Measurements from ENCODE around the gene REG3G. TPM values are rescaled to one million over a fixed set of nuclear protein-coding genes. Genes with fewer than 3 reads are reported as not detected.

Gene REG3G
- total RNA-seq = not detected

GRCh38 chr2:79025421-79025820 lies at the start of gene REG3G:
Gene REG3G (plus strand): TSS chr2:79025702. CDS start chr2:79026094, 392 bp downstream.
- no peak within 1 kb of the TSS for H3K27ac Mint-ChIP-seq
- H3K27me3 Mint-ChIP-seq = no peaks in the 10 kb centered on the region
- DNase-seq = no peak
- no peaks in the 10 kb centered on the region for H3K4me1 Mint-ChIP-seq
- CTCF ChIA-PET = no interaction called here
- H3K9me3 Mint-ChIP-seq = peaks cover 5% of the 10 kb centered on the region
- POLR2A ChIA-PET = no interaction called here
- H3K36me3 Mint-ChIP-seq (ENCODE audit: low read depth) = no peaks in the 10 kb centered on the region
- no peak within 1 kb of the TSS for H3K4me3 Mint-ChIP-seq

DNA sequence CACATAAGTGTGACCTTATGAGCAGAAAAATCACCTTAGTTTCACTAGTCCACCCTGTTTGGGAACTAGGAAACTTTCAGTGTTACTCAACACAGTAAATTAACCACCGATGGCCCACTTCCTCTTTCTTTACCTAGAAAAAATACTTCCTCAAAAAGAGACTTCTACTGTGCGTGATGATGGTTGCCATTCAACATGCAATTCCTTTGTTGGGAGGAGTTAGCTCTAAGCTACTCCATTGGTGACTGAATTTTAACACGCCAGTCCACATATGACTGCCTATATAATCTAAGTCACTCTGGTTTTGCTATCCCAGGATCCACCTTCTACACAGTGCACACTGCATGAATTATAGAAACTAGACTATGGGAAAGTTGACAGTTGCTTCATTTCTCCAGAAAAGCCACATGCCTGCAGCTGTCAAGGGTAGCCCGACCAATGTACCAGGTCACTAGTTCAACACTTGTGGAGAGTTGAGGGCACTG lies 47.8 kb upstream of the REG3G start:
- H3K4me1 Mint-ChIP-seq = no peaks in the 10 kb centered on the region
- POLR2A ChIA-PET = no interaction called here
- no peak overlapping the region for H3K27ac Mint-ChIP-seq
- DNase-seq = no peak
- no peak overlapping the region for H3K4me3 Mint-ChIP-seq
- CTCF ChIA-PET = no interaction called here
- no peaks in the 10 kb centered on the region for H3K9me3 Mint-ChIP-seq
- H3K27me3 Mint-ChIP-seq = no peaks in the 10 kb centered on the region
- no peaks in the 10 kb centered on the region for H3K36me3 Mint-ChIP-seq (ENCODE audit: low read depth)

DNA sequence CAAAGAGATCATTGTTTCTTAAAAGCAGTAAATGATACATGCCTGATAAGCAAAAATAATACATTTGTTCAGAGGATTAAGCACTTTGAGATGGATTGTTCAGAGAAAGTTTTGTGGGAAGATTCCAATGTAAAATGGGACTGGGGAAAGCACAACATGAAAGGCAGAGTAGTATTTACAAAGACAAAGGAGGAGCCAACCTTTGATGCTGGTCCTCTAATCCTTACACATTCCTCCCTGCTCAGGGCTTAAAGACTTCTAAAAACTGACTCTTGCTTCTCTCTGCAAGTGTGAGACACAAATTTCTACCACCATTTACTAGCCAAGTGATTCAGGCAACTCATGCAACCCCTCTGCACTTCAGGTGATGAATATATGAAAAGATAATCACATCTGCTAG lies 47.2 kb upstream of the REG3G start:
- Mint-ChIP-seq H3K27ac (no peak overlapping the region), H3K9me3 (no peaks in the 10 kb centered on the region), H3K36me3 (ENCODE audit: low read depth) (no peaks in the 10 kb centered on the region), H3K4me3 (no peak overlapping the region), H3K4me1 (no peaks in the 10 kb centered on the region), H3K27me3 (no peaks in the 10 kb centered on the region)
- no peak for DNase-seq
- ChIA-PET POLR2A (no interaction called here), CTCF (no interaction called here)

GRCh38 chr2:78979380-78980151 lies 45.9 kb upstream of the REG3G start:
- peak; percentile 26 for DNase-seq
- Mint-ChIP-seq H3K4me1 (no peaks in the 10 kb centered on the region), H3K4me3 (no peak overlapping the region), H3K36me3 (ENCODE audit: low read depth) (no peaks in the 10 kb centered on the region), H3K27ac (no peak overlapping the region), H3K27me3 (no peaks in the 10 kb centered on the region), H3K9me3 (no peaks in the 10 kb centered on the region)
- ChIA-PET POLR2A (no interaction called here), CTCF (interaction anchor here (0.7 kb wide), 1 partner anchor 968 kb away, joined by 4 read pairs; no protein-coding TSS in a partner anchor)

- H3K4me1 Mint-ChIP-seq = no peaks in the 10 kb centered on the region
- ChIA-PET CTCF (interaction anchor here (1.3 kb wide), 1 partner anchor 11 kb away, joined by 3 read pairs; no protein-coding TSS in a partner anchor), POLR2A (no interaction called here)
- no peaks in the 10 kb centered on the region for H3K9me3 Mint-ChIP-seq
- no peak overlapping the region for H3K27ac Mint-ChIP-seq
- no peaks in the 10 kb centered on the region for H3K27me3 Mint-ChIP-seq
- H3K36me3 Mint-ChIP-seq (ENCODE audit: low read depth) = no peaks in the 10 kb centered on the region
- H3K4me3 Mint-ChIP-seq = no peak overlapping the region
- no peak for DNase-seq
These were observed 45.4 kb upstream of the REG3G start for GRCh38 chr2:78980152-78980465.

GRCh38 chr2:78980871-78981270 lies 44.6 kb upstream of the REG3G start:
- Mint-ChIP-seq H3K4me1 (no peaks in the 10 kb centered on the region), H3K4me3 (no peak overlapping the region), H3K36me3 (ENCODE audit: low read depth) (no peaks in the 10 kb centered on the region), H3K27me3 (no peaks in the 10 kb centered on the region), H3K9me3 (no peaks in the 10 kb centered on the region), H3K27ac (no peak overlapping the region)
- ChIA-PET CTCF (interaction anchor here (1.3 kb wide), 1 partner anchor 11 kb away, joined by 3 read pairs; no protein-coding TSS in a partner anchor), POLR2A (no interaction called here)
- DNase-seq = no peak

DNA sequence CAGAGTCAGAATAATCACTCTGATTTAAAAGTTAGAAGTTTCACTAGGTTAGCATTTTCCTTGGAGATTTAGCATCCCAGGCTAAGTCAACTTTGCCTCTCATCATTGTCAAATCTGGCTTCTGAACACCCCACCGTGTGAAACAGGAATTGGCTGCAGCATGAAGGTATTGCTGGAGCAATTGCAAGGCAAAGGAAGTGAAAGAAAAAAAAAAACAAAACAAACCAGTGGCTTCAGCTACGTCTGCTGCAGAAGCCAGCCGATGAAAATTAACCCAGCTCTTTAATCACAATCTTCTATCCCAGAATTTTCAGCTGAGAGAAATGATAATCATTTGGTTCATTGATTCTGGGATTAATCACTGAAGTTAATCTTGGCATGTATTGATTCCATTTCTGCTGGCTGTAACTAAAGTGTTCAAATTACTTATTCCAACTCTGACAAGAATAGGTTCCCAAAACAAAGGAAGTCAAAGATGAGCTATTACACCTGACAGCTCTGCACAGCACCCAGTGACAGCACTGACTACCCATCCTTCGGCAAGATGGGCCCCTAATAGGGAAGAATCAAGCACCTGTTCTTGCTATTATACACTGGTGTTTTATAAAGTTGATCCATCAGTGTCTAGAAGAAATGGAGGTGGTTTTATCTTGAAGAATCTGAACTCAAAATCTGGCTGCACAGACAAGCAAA lies 42.7 kb upstream of the REG3G start:
- Mint-ChIP-seq H3K9me3 (no peaks in the 10 kb centered on the region), H3K4me3 (no peak overlapping the region), H3K36me3 (ENCODE audit: low read depth) (no peaks in the 10 kb centered on the region), H3K27me3 (no peaks in the 10 kb centered on the region), H3K4me1 (no peaks in the 10 kb centered on the region), H3K27ac (no peak overlapping the region)
- ChIA-PET POLR2A (no interaction called here), CTCF (no interaction called here)
- DNase-seq = no peak

DNA sequence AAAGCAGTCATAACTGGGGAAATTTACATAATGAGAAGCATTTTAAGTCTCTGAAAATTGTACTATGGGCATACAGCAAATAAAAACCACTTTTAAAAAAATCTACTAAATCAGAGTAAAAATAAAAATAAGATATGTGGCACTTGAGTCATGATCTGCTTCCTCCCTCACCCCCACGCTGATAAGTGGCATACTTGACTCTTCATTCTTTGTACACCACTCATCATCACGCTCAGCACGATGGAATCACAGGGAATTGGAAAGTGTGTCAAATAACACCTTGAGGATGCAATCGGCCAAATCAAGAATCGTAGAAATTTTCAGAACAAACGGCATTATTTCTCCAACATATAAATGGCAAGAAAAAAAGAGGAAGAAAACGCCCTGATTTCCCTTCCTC lies 41.1 kb upstream of the REG3G start:
- H3K36me3 Mint-ChIP-seq (ENCODE audit: low read depth) = no peaks in the 10 kb centered on the region
- ChIA-PET POLR2A (no interaction called here), CTCF (no interaction called here)
- DNase-seq = no peak
- H3K9me3 Mint-ChIP-seq = no peaks in the 10 kb centered on the region
- no peak overlapping the region for H3K4me3 Mint-ChIP-seq
- H3K4me1 Mint-ChIP-seq = no peaks in the 10 kb centered on the region
- no peak overlapping the region for H3K27ac Mint-ChIP-seq
- H3K27me3 Mint-ChIP-seq = no peaks in the 10 kb centered on the region

GRCh38 chr2:78985558-78985957 lies 39.9 kb upstream of the REG3G start:
- H3K4me3 Mint-ChIP-seq = no peak overlapping the region
- H3K36me3 Mint-ChIP-seq (ENCODE audit: low read depth) = no peaks in the 10 kb centered on the region
- CTCF ChIA-PET = no interaction called here
- H3K9me3 Mint-ChIP-seq = no peaks in the 10 kb centered on the region
- POLR2A ChIA-PET = no interaction called here
- DNase-seq = no peak
- H3K4me1 Mint-ChIP-seq = no peaks in the 10 kb centered on the region
- H3K27me3 Mint-ChIP-seq = no peaks in the 10 kb centered on the region
- H3K27ac Mint-ChIP-seq = no peak overlapping the region

- no peak for DNase-seq
- Mint-ChIP-seq H3K9me3 (peaks cover under 1% of the 10 kb centered on the region), H3K4me1 (no peaks in the 10 kb centered on the region), H3K36me3 (ENCODE audit: low read depth) (no peaks in the 10 kb centered on the region), H3K27ac (no peak overlapping the region), H3K4me3 (no peak overlapping the region), H3K27me3 (peaks cover 15% of the 10 kb centered on the region)
- ChIA-PET CTCF (no interaction called here), POLR2A (no interaction called here)
These were observed 36.5 kb upstream of the REG3G start for GRCh38 chr2:78989051-78989450.

DNA sequence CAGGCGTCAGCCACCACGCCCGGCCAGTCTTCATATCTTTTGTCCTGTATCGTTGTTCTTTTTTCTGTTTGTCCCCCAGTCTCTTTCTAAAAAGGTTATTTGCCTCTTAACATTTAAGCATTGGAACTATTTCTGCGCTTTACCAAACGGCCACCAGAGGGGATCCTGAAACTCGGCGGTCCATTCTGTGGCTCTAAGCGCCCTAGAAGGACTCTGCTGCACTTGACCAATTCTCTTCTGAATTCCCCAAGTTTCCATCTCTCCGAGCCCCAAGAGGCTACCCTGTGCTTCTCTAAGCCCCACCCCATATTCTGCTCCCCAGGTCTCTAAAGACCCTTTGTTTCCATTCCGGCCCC lies 33.1 kb upstream of the REG3G start:
- Mint-ChIP-seq H3K9me3 (peaks cover 5% of the 10 kb centered on the region), H3K4me3 (no peak overlapping the region), H3K27ac (no peak overlapping the region), H3K27me3 (peaks cover 19% of the 10 kb centered on the region), H3K4me1 (no peaks in the 10 kb centered on the region), H3K36me3 (ENCODE audit: low read depth) (no peaks in the 10 kb centered on the region)
- ChIA-PET CTCF (no interaction called here), POLR2A (no interaction called here)
- no peak for DNase-seq

DNA sequence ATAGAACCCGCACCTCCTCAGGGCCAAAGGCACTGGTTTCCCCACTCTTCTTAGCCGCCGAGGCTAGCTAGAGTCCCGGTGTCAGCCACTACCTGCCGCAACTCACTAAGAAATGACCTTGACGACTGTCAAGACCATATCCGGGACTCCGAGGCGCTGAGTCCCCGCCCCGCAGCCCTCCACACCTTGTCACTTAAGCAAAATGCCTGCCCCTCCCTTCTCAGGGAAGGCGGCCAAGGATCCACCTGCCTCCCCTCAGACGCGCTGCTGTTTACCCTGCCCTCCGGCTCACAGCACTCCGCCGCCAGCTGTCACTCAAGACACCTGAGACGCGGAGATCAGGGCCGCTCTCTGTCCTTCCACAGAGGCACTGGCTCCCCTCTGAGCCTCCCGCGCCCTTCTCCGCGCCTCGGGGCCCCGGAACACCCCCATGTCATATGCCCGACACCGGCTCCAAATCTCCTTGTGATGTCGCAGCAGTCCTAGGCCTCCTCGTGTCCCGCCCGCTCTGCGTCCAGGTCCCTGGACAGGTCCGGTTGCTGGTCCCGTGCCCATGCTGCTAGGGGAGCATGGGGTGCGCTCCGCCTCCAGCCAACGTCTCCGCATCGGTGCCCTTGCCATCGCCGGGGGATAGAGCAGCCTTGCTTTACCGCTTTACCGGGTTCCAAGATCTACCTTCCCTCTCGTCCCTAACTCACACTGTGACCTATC lies 32.5 kb upstream of the REG3G start:
- H3K9me3 Mint-ChIP-seq = peaks cover 5% of the 10 kb centered on the region
- no peak overlapping the region for H3K27ac Mint-ChIP-seq
- H3K4me3 Mint-ChIP-seq = no peak overlapping the region
- H3K4me1 Mint-ChIP-seq = no peaks in the 10 kb centered on the region
- no peaks in the 10 kb centered on the region for H3K36me3 Mint-ChIP-seq (ENCODE audit: low read depth)
- no peak for DNase-seq
- POLR2A ChIA-PET = no interaction called here
- peaks cover 19% of the 10 kb centered on the region for H3K27me3 Mint-ChIP-seq
- CTCF ChIA-PET = no interaction called here

DNA sequence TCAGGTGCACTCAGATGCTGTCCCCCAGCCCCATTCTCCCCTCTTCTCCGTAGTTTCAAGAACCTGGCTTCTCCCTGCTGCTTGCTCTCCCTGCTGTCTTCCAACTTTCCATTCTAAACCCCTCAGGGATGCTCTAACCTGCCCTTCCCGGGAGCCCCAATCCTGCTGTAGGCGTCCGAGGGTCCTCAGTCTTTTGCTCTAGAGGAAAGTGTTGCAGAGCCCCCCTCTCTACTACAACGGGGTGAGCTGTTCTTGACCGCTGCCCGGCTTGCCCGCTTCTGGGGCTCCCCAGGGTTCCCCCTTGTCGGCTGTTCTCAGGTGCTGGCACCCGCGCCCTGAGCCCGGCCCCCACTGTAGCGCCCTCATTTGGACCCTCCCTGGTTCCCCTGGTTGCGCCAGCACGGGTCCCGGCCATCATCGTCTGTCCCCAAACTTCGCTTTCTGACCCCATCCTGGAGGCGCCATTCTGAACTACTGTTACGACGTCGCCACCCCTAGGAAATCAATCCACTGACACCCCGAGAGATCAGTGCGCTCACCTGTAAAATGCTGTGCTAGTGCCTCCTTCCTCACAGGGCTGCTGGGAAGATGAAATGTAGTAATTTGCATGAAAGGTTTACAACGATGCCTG lies 31.9 kb upstream of the REG3G start:
- no peak overlapping the region for H3K27ac Mint-ChIP-seq
- peaks cover 5% of the 10 kb centered on the region for H3K9me3 Mint-ChIP-seq
- DNase-seq = no peak
- H3K4me1 Mint-ChIP-seq = no peaks in the 10 kb centered on the region
- ChIA-PET POLR2A (no interaction called here), CTCF (no interaction called here)
- no peaks in the 10 kb centered on the region for H3K36me3 Mint-ChIP-seq (ENCODE audit: low read depth)
- peaks cover 19% of the 10 kb centered on the region for H3K27me3 Mint-ChIP-seq
- H3K4me3 Mint-ChIP-seq = no peak overlapping the region
